ENCODE data around the gene RAD51B.
A peak's percentile ranks its signal among the peaks of the same experiment; 100 is the strongest.

RAD51B gene

DNA sequence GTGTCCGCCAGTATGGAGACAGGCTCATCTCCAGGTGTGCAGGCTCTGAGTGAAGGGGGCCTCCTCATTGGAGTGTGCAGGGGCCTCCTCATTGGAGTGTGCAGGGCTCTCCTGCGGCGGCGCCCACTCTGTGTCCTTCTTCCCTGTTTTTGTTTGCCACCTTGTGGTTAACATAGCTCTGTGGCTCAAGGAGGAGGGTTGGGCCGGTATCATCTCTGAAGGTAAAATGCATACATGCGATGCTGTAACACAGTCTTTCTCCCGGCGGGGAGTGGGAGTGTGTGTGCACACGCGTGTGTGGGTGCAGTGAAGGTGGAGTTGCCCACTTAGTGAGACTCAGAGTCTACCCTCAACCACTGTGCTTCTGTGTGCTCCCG, 543.9 kb downstream of the RAD51B start:
- no peaks in the 10 kb centered on the region for H3K9me3 Mint-ChIP-seq
- no peaks in the 10 kb centered on the region for H3K27me3 Mint-ChIP-seq
- peak overlapping the region; percentile 70 for H3K27ac Mint-ChIP-seq
- H3K4me1 Mint-ChIP-seq: peaks cover 61% of the 10 kb centered on the region
- H3K36me3 Mint-ChIP-seq: no peaks in the 10 kb centered on the region
- no peak overlapping the region for H3K4me3 Mint-ChIP-seq

- peaks cover 61% of the 10 kb centered on the region for H3K4me1 Mint-ChIP-seq
- H3K4me3 Mint-ChIP-seq: no peak overlapping the region
- H3K27ac Mint-ChIP-seq: peak overlapping the region; percentile 70
- no peaks in the 10 kb centered on the region for H3K27me3 Mint-ChIP-seq
- no peaks in the 10 kb centered on the region for H3K9me3 Mint-ChIP-seq
- no peaks in the 10 kb centered on the region for H3K36me3 Mint-ChIP-seq
Observed at GRCh38 chr14:68363843-68364767, 544.5 kb downstream of the RAD51B start.

DNA sequence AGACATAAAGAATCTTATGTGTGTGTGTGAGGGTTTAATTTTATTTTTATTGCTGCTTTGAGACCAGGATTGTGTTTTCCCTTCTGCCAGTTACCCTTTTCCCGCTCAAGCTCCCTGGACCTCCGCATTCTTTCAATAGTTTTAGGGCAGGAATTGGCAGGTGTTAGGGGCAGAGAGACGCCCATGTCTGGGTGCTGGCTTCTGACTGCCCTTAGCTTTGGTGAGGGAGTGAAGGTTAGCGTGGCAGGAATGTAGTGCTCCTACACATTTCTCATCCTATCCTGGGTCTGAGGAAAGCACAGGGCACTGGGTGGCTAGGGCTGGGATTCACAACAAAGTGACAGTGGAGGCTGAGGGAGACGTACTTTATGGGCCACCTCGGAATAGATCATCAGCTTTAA, 545.2 kb downstream of the RAD51B start:
- H3K27me3 Mint-ChIP-seq: no peaks in the 10 kb centered on the region
- H3K27ac Mint-ChIP-seq: no peak overlapping the region
- H3K4me1 Mint-ChIP-seq: peaks cover 61% of the 10 kb centered on the region
- no peak overlapping the region for H3K4me3 Mint-ChIP-seq
- H3K36me3 Mint-ChIP-seq: no peaks in the 10 kb centered on the region
- H3K9me3 Mint-ChIP-seq: no peaks in the 10 kb centered on the region

- H3K36me3 Mint-ChIP-seq: no peaks in the 10 kb centered on the region
- peaks cover 61% of the 10 kb centered on the region for H3K4me1 Mint-ChIP-seq
- H3K9me3 Mint-ChIP-seq: no peaks in the 10 kb centered on the region
- H3K4me3 Mint-ChIP-seq: no peak overlapping the region
- no peak overlapping the region for H3K27ac Mint-ChIP-seq
- H3K27me3 Mint-ChIP-seq: no peaks in the 10 kb centered on the region
Observed at GRCh38 chr14:68365228-68365627, 545.6 kb downstream of the RAD51B start.

DNA sequence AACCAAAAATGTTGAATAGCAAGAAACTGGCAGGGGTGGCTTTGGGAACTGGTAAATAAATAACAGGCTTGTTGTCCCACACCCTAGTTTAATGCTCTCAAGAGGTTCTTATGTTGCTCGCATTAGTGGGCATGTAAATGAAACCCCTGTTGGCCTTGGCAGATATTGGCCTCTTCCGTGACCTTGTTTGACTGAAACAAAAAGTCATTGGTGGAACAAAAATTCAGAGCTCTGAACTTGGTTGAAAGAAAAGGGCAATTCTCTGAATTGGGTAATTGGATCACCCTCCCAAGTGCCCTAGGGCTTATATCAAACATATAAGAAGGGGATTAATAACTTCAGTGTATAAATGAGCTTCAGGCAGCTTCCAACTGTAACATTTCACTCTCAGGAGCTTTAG, 547.1 kb downstream of the RAD51B start:
- H3K36me3 Mint-ChIP-seq: no peaks in the 10 kb centered on the region
- no peak overlapping the region for H3K27ac Mint-ChIP-seq
- H3K4me1 Mint-ChIP-seq: peaks cover 54% of the 10 kb centered on the region
- no peaks in the 10 kb centered on the region for H3K9me3 Mint-ChIP-seq
- H3K4me3 Mint-ChIP-seq: no peak overlapping the region
- H3K27me3 Mint-ChIP-seq: no peaks in the 10 kb centered on the region

DNA sequence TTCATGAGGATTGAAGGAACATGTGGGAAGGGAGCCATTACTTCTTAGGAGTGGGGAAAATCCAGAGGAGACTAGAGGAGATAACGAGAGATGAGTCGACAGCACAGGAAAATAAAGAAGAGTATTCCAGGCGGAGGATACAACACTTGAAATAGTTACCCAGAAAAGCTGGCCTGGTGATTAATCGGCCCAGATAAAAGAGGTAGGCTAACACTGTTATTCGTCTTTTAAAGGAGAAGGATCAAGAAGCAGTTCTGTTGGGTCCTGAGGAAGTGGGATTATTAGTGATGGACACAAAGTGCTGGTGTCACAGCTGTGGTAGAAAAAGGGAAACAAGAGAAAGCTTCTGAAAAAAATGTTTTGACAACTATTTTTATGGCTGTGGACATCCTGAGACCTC, 548.0 kb downstream of the RAD51B start:
- Mint-ChIP-seq H3K27me3 (no peaks in the 10 kb centered on the region), H3K36me3 (peaks cover 2% of the 10 kb centered on the region), H3K27ac (peak overlapping the region; percentile 21), H3K4me3 (no peak overlapping the region), H3K4me1 (peaks cover 62% of the 10 kb centered on the region), H3K9me3 (no peaks in the 10 kb centered on the region)

GRCh38 chr14:68368850-68369249, 549.3 kb downstream of the RAD51B start:
- Mint-ChIP-seq H3K36me3 (peaks cover 2% of the 10 kb centered on the region), H3K4me1 (peaks cover 60% of the 10 kb centered on the region), H3K9me3 (no peaks in the 10 kb centered on the region), H3K27ac (no peak overlapping the region), H3K27me3 (no peaks in the 10 kb centered on the region), H3K4me3 (no peak overlapping the region)

DNA sequence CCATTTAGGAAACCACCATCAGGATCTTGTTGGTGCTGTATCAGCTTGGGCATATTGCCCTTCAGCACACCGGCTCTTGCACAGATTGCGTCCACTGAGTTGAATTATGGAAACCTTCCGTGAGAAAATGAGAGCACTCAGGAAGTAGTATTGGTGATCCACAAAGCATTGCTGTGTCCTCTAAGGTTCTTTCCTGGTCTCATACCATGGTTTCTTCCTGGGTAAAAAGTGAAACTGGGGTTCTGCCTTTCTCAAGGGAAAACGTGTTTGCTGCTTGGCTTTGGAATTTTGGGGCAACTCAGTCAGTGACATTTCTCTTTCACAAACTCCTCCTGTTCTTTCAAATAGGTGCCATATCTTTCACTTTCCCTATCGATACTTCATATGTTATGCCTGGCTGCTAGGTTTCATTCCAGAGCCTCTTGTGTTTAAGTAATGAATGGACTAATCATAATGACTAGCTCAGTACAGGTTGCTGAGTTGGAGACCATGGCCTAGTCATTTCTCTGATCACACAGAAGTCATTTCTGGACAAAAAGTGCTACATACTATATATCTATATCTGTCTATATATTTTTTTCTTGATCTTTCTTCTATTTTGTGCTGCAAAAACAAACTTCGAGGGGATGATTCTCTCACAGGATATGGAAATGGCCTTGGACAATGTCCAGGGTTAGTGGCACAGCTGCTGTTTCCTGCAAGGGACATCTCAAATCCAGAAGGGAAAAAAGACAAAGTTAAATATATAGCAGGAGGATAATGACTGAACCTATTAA, 549.9 kb downstream of the RAD51B start:
- Mint-ChIP-seq H3K36me3 (peaks cover 2% of the 10 kb centered on the region), H3K27ac (no peak overlapping the region), H3K4me3 (no peak overlapping the region)

DNA sequence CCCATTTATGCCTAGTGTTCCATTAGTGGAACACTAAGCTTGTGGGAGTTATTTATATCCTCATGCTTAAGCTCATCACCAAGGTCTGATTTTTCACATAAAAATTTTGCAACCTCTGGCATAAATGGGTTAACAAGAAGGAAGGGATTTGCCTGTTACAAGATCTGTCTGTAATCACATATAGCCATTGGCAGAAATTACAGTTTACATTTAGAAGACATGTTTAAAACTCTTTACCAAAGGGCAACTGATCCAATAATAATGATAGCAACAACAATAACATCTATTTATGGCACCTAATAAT, 550.4 kb downstream of the RAD51B start:
- peaks cover 65% of the 10 kb centered on the region for H3K4me1 Mint-ChIP-seq
- peaks cover 2% of the 10 kb centered on the region for H3K36me3 Mint-ChIP-seq
- no peak overlapping the region for H3K27ac Mint-ChIP-seq
- H3K27me3 Mint-ChIP-seq: no peaks in the 10 kb centered on the region
- no peak overlapping the region for H3K4me3 Mint-ChIP-seq
- H3K9me3 Mint-ChIP-seq: no peaks in the 10 kb centered on the region

More for the DNA sequence above, 549.9 kb downstream of the RAD51B start:
- Mint-ChIP-seq H3K4me1 (peaks cover 65% of the 10 kb centered on the region), H3K9me3 (no peaks in the 10 kb centered on the region), H3K27me3 (no peaks in the 10 kb centered on the region)

GRCh38 chr14:68372368-68372767, 552.8 kb downstream of the RAD51B start:
- Mint-ChIP-seq H3K27me3 (no peaks in the 10 kb centered on the region), H3K4me3 (no peak overlapping the region), H3K36me3 (peaks cover 2% of the 10 kb centered on the region), H3K4me1 (peaks cover 82% of the 10 kb centered on the region), H3K9me3 (no peaks in the 10 kb centered on the region), H3K27ac (no peak overlapping the region)

DNA sequence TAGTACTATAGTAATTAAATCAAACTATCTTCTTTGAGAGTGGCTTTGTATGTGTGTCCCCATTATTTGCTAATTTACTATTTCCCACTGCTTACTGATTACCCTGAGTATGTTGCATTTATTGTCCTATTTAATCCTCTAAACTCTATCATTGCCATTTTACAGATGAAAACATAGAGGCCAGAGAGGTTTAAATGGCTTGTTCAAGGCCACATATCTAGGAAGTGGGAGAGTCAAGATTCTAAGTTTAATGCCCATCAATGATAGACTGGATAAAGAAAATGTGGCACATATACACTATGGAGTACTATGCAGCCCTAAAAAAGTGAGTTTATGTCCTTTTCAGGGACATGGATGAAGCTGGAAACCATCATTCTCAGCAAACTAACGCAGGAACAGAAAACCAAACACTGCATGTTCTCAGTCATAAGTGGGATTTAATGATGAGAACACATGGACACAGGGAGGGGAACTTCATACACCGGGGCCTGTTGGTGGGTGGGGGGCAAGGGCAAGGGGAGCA, 553.6 kb downstream of the RAD51B start:
- peaks cover 2% of the 10 kb centered on the region for H3K36me3 Mint-ChIP-seq
- H3K27me3 Mint-ChIP-seq: no peaks in the 10 kb centered on the region
- H3K4me3 Mint-ChIP-seq: no peak overlapping the region
- peaks cover 82% of the 10 kb centered on the region for H3K4me1 Mint-ChIP-seq
- peak overlapping the region; percentile 55 for H3K27ac Mint-ChIP-seq
- H3K9me3 Mint-ChIP-seq: no peaks in the 10 kb centered on the region

- Mint-ChIP-seq H3K27me3 (no peaks in the 10 kb centered on the region), H3K4me3 (no peak overlapping the region), H3K4me1 (peaks cover 82% of the 10 kb centered on the region), H3K36me3 (peaks cover 2% of the 10 kb centered on the region), H3K9me3 (no peaks in the 10 kb centered on the region), H3K27ac (peak overlapping the region; percentile 12)
Observed at GRCh38 chr14:68373847-68374444, 554.4 kb downstream of the RAD51B start.

- Mint-ChIP-seq H3K27me3 (no peaks in the 10 kb centered on the region), H3K36me3 (peaks cover 2% of the 10 kb centered on the region), H3K27ac (no peak overlapping the region), H3K4me3 (no peak overlapping the region), H3K4me1 (peaks cover 80% of the 10 kb centered on the region), H3K9me3 (no peaks in the 10 kb centered on the region)
Observed at GRCh38 chr14:68374682-68375081, 555.1 kb downstream of the RAD51B start.

DNA sequence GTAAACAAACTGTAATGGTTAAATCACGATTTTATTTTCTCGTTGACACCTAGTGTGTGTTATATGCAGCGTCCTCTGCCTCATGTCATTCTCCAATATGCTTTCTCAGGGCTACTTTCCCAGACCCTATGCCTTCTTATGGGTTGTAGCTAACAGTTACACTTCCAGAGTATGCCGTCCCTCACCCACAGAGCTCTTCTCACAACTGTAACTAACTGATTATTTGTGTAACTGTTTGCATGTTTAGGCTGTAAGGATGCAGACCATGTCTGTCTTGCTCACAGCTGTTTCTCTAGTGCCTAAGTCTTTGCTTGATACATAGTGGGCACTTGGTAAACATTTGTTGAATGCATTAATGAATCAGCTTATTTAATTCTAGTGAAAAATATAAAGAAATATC, 555.8 kb downstream of the RAD51B start:
- H3K4me1 Mint-ChIP-seq: peaks cover 80% of the 10 kb centered on the region
- H3K36me3 Mint-ChIP-seq: peaks cover 2% of the 10 kb centered on the region
- H3K4me3 Mint-ChIP-seq: no peak overlapping the region
- peak overlapping the region; percentile 60 for H3K27ac Mint-ChIP-seq
- H3K27me3 Mint-ChIP-seq: no peaks in the 10 kb centered on the region
- H3K9me3 Mint-ChIP-seq: no peaks in the 10 kb centered on the region

GRCh38 chr14:68376067-68376779, 556.6 kb downstream of the RAD51B start:
- peaks cover 2% of the 10 kb centered on the region for H3K36me3 Mint-ChIP-seq
- H3K27me3 Mint-ChIP-seq: no peaks in the 10 kb centered on the region
- H3K4me1 Mint-ChIP-seq: peaks cover 82% of the 10 kb centered on the region
- H3K27ac Mint-ChIP-seq: peak overlapping the region; percentile 74
- no peaks in the 10 kb centered on the region for H3K9me3 Mint-ChIP-seq
- no peak overlapping the region for H3K4me3 Mint-ChIP-seq
